ENCODE measurements around the gene ABTB2.

The ABTB2 gene

DNA sequence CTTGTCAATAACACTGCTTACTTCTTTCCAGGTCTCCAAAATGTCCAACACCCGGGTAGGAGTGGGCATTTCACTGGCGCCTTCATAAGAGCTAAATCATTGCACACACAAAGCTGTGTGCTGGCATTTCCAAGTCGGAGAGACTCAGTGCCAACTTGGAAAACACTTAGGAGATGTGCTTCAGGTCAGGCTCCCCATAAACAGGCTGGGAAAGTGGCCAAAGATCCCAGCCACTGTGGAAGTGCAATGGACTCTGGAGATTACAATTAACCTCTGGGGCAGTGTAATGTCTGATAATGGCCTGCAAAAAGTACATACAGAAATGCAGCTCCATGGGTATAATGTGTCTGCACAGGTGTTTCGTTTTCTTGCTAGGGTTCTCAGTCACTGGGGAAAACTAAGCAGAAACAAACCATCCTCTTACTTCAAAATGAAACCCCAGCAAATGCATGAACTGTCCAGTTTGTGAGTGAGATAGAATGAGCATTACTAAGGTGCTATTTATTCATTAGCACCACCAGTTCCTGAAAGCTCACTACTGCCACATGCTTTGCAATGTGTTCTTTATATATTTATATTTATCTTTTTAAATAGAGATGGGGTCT is 79.0 kb downstream of the ABTB2 start:
- DNase-seq = no peak

DNA sequence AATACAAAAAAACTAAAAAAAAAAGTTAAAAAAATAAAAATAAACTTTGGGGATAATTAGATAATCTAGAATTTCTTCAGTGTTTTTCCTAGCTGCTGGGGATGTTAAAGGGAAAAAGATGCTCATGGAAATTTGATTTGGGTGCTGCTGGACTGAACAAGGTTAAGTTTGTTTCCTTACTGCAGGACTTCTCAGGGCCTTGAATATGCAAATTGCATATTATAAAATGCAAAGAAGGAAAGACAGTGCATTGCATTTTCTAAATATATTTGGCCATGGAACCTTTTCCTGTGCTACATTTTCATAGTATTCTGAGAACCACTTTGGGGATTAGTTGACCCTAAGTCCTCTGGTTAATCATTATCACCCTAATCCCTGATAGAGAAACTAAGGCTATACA is 79.6 kb downstream of the ABTB2 start:
- no peak for DNase-seq

DNA sequence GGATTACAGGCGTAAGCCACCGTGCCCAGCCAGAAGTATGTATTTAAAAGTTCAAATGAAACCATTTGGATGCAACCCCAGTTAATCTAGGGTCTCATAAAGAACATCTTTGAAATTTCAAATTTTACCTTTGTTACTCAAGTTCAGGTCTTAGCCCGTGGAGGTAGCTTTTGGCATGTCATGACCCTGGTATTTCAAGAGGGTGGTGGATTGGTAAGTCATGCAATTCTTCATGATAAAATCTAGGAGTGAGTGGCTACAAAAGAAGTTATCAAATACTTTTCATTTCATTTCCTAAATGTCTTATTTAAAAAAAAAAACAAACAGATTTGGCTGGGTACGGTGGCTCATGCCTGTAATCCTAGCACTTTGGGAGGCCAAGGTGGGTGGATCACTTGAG is 80.6 kb downstream of the ABTB2 start:
- no peak for DNase-seq

DNA sequence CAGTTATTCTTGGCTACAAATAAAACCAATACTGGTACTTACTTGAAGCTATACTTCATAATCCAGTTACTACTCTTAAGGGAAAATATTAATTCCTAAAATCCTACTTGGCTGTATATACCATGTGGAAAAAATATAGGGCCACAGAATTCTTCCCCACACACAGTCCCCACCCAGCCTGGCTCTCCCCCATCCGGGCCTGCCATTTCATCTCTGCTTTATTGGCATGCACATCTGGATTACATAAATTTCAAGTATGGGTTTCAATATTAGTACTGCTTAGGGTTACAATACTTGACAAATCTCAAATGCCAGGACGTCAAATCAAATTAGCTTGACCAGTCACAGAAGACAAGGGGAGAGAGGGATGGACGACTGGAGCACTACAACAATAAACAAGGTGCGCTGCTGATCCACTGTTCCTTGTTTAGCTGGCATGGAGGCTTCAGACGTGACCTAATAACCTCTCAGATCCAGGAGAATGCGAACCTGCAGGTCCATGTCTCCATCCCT is 81.4 kb downstream of the ABTB2 start:
- no peak for DNase-seq

DNA sequence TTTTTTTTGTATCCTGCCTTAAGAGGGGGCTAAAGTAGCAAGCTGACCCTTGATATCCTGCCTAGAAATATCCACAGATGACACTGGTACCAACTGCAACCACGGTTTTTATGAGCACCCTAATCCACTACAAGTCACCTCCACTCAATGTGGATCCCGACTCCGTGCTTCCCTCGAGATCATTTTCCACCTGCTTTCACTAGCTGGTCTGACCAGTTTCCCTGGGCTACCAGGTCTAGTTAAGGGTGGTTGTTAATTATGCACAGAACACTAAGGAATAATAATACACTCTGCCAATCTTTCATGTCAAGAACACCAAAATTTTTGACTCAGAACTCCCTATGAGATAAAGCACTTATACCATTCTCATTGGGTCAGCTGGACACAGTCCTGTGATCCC is 82.3 kb downstream of the ABTB2 start:
- DNase-seq = no peak

DNA sequence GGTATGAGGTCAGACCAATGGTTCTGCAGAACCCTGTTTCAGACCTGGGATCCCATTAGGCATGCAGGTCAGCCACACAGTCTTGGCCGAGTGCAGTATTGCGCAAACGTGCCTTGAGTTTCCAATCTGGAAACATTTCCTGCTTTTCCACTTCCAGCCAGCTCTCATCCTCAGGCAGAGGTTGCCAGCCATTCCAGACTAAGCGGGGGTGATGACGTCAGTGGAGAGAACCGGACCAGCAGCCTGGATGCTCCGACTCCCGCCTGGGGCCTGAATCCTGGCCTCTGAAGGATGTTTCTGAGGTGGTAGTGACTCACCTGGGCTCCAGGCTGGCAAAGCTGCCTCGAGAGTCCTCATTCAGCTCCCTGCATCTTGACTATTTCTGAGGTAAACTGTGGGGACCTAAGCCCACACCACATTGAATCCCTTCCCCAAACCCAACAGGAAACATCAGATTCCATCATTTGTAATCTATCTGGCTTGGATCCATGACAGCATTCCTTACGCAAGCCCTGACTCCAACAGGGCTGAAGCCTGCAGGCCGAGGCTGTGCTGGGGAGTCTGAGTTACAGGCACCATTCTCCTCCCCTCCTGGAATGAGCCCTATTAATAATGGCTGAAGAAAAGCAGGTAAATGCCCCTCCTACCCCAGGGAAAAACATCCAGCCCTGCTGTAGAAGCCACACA is 83.0 kb downstream of the ABTB2 start:
- no peak for DNase-seq

DNA sequence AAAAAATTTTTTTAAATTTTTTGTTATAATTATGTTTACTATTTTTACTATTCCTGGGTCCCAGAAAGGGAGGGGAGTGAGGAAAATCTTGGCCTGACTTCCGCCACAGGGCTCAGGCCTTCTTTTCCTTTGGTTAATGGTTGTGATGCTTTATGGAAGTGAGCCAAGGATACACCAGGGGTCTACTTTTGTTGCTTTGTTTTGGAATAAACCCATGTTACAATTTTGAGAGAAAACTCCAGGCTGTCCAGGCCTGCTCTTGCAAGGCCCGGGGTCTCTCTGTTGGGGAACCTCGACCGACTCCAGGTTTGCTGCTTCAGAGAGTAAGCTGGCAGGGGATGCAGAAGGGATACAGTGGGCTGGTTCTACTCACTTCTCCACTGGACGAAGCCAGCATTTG is 84.7 kb downstream of the ABTB2 start:
- no peak for DNase-seq

DNA sequence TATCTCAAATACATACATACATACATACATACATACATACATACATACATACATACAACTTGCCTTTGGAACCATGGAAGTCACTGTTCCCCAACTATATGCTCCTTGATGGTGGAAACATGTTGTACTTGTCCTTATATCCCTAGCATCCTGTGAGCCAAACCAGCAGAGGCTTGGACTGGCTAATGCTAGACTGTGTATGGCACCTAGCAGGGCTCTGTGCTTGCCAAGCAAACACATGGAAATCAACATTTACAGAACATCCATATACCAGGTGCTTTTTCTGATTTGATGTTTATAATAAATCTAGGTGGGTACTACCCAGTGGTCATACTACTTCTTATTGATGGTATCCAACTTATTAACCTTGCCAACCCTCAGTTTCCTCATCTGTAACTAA is 86.1 kb downstream of the ABTB2 start:
- no peak for DNase-seq

DNA sequence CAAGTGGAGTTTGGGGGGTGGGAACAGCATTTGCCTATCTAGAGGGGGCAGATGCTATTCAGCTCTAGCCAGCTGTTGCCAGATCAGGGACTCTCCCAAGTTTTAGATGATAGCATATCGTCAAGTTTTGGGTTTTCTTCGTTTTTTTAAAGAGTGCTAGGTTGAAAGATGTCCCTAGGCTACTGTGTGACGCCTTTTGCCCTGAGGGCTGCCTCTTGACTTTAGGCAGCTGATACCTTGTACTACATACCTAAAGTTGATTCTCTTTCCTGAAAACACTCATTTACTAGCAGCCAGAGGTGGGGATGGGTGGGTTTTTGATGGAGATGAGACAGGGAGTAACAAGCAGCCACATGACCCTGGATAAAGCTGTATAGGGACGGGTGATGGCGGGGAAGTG is 87.1 kb downstream of the ABTB2 start:
- no peak for DNase-seq

DNA sequence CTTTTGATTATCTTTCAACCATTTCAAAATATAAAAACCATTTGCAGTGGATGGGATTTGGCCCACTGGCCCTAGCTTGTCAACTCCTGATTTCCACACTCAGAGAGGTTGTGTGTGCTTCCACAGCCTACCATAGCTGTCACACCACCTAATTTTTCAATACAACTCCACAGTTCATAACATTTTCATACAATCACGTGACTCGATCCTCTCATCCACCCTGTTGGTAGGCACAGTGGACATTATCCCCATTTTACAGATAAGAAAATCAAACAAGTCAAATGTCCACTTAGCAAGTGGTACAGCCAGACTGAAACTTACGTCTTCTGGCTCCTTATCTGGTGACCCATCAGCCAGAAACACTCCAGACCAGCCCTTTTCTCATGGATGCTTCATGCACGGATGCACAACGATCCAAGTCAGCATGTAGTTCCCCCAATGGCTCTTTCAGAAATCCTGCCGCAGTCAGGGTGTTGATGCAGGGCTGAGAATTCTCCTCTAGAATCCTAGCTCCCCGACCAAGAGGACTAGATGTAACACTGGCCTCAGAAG is 88.0 kb downstream of the ABTB2 start:
- no peak for DNase-seq

DNA sequence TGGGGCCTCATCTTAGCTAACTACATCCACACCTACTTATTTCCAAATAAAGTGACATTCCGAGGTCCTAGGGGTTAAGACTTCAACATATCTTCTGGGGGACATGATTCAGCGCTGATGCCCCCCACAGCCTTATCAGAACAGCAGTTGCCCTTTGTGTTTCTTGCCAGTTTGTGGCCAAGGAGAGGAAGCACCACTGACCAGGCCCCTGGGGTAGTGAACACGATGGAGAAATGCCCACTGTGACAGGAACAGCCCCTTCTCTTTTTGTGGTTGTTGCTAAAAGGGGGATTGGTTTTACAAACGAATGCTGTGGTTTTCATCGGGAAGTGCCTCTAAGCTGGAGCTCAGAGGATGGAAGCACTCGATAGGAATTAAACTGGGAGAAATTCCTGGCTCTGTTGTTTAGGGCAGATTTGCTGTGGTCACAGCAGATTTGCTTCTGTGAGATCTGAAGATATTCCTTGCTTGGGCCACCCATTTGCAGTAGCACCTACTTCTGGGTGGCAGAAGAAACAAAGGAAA is 88.8 kb downstream of the ABTB2 start:
- no peak for DNase-seq

DNA sequence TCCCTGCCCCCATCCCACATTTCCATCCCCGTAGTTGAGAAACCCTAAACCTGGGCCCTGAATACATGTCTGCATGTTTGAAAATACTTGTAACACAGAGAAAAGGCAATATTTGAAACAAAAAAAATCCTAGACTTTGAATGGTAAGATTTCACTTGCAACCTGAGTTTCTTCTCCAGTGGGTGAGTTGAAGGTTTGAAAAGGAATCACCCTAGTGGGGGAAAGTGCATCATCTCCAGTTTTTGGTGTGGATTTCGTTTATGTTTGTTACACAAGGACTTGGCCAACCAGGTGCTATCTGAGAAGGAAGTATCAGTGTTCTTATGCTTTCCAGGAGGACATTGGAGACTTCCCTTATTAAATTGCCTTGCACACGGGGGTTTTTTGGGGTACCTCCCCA is 90.4 kb downstream of the ABTB2 start:
- DNase-seq = no peak

DNA sequence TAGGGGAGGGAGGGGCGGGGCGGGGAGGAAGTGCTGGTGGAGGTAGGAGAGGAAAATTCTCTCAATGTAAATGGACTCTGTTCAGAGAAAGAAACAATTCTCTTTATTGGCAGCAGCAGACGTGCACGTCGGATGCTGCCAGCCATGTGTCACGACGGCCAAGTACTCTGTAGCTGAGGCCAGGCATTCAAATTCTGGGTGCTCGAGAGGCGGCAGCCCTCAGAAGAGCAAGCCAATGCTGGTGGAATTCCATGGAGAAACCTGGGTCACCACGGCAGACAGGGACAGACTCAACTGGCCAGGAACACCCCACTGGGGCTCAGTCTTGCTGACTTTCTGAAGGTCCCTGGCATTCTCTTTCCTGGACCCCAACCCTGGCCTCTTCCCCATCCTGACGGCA is 90.8 kb downstream of the ABTB2 start:
- DNase-seq = no peak

DNA sequence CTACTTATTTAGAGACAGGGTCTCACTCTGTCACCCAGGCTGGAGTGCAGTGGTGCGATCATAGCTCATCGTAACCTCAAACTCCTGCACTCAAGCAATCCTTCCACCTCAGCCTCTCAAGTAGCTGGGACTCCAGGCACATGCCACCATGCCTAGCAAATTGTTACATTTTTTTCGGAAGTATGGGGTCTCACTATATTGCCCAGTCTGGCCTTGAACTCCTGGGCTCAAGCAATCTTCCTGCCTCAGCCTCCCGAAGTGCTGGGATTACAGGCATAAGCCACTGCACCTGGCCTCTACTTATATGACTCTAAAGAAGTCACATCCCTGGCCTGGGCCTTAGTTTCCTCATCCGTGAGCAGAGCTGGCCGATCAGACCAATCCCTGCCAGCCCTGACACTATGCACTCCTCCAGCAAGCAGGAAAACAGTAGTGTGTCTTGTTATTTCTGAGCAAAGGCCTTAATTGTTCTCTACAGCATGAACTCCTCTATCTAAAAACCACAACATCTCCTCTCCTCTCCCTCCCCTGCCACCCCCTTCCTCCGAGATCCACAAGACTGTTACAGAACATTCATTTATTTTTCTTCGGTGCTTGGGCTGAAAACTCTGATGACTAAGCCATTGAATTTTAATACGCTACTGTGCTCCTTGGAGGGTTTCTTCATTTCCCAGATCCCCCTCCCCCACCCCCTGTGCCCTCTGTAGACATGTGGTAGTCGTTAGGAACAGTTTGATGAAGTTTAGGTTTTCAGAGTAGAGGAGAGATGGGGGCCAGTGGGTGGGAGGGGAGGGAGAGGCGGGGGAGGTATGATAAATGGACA is 91.5 kb downstream of the ABTB2 start:
- no peak for DNase-seq

DNA sequence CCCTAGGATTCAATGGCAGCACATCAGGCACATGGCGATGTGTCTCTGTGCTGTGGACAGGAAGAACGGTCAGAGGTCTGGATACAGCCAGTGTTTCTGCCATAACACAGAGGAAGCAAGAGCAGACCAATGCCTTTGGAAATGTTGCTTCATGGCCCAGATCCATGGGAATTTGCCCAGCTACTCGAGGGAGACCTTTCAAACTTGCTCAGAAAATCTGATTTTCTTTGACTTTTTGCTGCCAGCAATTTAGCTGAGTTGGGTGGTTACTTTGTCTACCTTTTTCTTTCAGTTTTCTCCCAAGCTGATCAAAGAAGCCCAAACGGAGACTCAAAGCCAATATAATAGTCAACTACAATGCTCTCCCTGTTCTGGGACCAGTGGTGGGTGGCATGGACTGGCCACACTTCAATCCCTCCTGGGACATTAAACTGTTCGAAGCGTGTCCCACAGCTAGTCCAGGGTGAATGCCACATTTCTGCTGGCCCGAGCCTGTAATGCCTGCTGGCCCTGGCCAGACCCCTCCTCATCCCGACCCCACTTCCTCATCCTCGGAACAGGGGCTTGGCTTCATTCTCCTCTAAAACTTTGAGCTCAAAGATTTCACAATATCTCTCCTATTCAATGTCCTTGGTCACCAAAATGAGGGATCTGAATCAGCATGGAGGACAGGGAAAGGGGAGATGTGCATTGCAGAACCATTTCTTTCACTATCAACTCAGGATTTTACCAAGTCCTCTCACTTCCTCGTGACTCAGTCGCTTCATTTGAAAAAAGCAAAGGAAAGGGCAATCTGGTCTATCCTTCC is 93.3 kb downstream of the ABTB2 start:
- no peak for DNase-seq

DNA sequence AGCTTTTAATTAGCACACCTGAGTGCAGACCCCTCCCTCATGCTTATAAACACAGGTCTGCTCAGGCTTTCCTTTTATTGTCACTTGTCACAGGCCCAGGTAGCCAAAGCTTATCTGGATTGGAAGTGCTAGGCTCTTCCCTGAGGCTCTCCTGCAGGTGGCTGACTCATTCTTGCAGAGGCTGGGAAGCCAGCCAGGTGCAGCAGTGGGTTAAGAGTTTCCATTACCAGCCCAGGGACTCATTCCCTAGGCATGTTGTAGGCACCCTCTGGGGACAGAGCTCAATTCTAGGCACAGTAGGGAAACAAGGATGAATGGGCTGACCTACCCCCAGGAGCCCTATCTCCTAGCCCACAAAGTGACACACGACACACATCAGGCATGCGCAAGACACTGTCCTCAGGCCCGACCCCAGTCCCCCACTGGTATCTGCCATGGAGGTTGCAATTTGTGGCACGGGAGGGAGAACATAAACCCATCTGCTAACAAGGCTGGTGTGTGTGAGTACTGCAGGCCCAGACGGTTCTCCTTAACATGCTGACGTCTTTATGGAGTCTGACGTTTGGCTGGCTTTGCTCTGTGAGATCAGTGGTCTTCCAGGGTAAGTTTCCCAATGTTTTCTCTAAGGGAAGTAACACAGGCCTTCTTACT is 94.2 kb downstream of the ABTB2 start:
- no peak for DNase-seq

DNA sequence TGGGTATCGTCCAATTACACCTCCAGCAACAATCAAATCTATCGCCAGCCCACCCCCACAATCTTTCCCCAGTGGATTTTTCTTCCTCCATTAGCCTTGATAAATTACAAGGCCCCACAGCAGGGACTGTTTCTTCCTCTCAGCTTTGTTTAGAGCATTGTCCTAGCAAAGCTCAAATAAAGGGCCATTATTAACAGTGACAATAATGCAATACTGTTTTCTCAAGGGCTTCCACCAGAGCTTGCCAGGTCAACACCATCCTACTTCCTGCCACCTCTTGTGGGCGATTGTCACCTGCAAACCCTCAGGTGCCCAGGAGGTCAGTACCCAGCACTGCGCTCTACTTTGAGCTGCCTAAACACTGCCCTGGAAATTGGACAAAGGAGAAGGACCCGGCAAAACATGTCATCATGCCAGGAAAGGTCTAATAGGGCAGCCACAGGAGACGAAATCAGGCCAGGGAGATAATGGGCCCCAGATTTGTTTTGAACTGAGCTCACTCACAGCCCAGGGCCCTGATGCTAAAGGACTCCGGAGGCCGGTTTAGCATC is 95.2 kb downstream of the ABTB2 start:
- no peak for DNase-seq

DNA sequence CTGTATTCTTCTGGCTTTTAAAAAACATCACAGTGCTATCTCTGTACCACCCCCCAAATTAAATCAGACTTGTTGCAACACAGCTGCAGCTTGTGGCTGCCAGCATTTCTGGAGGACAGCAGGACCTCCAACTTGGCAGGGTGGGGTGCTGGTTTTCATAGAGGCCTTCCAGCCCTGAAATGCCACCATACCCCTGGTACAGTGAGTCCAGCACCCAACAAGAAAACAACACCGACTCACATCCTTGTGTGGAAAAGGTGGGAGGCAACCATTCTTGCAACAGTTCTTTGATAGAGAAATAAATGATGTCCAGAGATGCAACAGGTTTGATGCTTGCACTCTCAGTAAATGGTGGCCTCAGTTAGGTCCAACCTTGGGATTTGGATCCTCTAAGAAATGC is 96.0 kb downstream of the ABTB2 start:
- DNase-seq = no peak

DNA sequence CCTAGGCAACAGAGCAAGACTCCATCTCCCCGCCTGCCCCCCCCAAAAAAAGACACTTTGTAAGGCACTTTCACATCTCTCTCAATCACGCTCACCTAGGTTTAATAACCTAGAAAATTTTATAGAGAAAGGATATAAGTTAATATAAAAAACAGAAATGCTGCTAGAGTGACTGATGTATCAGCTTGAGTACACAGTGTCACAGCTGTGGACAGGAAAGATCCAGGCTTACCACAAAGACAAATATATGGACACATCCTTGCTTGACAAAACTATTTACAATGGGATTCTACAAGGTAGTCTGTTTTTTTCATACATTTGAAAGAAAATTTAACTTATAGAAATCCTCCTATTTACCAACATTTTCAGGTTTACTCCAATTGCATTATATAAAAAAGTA is 96.7 kb downstream of the ABTB2 start:
- no peak for DNase-seq

DNA sequence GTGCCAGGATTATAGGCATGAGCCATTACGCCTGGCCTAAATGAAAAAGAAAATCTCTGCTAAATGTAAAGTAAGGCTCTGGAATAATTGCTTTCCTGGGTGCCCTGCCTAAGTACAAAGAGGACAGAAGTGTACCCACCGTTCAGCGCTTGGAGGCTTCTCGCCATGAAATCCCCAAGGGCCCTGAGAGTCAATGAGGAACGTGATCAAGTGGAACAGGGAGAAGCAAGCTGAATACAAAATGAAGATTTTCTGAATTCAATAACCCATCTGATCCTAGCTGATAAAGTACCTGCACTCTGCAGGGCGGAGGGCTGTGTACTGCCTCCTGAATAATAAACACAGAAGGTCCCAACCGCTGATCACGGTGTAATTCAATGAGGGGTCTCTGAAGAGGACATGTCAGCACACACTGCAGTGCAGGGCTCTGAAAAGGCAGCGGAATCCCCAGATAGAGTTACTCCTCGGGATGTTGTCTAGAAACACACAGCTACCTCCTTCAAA is 97.7 kb downstream of the ABTB2 start:
- DNase-seq = no peak

DNA sequence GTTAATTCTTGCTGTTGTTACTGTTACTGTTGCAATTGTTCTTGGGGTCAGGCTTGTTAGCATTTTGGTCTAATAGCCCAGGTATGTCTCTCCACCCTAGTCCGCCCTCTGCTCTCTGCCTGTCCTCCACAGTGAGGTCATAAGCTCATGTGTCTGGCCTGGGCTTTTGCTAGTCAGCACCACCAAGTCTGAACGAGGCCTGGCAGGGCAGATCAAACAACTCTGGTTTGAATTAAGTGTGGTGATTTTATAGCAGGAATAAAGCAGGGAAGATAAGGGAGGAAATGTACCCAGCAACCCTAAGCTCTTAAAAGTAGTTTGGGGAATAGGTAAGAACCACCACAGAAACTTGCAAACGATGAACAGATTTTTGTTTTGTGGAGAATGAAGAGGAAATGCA is 98.7 kb downstream of the ABTB2 start:
- DNase-seq = no peak

DNA sequence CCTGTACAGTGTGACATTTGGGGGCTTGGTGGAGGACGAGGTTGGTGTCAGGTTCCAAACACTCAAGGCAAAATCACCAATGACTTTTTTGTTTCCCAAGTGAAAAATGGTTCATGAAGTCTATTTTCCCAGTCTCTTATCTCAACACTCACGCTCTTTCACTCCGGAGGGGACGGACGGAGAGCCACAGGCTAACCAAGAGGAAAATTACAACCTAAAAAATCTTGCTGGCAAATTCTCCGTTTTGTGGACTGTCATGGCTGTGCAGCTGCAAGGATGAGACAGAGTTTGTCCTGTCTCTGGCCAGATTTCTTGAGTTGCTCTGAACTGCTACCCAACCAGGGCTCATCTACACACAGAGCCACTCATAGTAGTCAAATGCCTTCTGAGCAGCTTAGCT is 101.2 kb downstream of the ABTB2 start:
- no peak for DNase-seq
